Smooth muscle cell (in vitro differentiated cells): ENCODE data around the gene TMEM204. TPM values are rescaled to one million over a fixed set of nuclear protein-coding genes. Genes with fewer than 3 reads are reported as not detected.

Experiments used
- DNase-seq: peaks from one replicate; lab custom pipeline; 2025; ENCODE audit not compliant: unreplicated experiment; lab: John Stamatoyannopoulos, UW
- H2AFZ ChIP-seq: fragments of 200-600 bp; sonication (generic); 2 replicates; pipeline ENCODE4 v1.6.0; 2016; ENCODE audit warnings: antibody characterized with exemption, low read depth, mild to moderate bottlenecking
- H3F3A ChIP-seq: fragments of 200-600 bp; sonication (generic); 2 replicates; pipeline ENCODE4 v1.6.0; 2017; ENCODE audit warnings: antibody characterized with exemption, low read depth
- H3K27ac ChIP-seq: fragments of 200-600 bp; sonication (generic); 2 replicates; pipeline ENCODE4 v1.5.1; 2016; ENCODE audit warnings: low read depth, mild to moderate bottlenecking
- H3K27me3 ChIP-seq: fragments of 200-600 bp; sonication (generic); 2 replicates; pipeline ENCODE4 v1.6.1; 2016; ENCODE audit warnings: low read depth, mild to moderate bottlenecking
- H3K36me3 ChIP-seq: fragments of 200-600 bp; sonication (generic); 2 replicates; pipeline ENCODE4 v1.5.1; 2016; ENCODE audit warnings: low read depth
- H3K4me1 ChIP-seq: fragments of 200-600 bp; sonication (generic); 2 replicates; pipeline ENCODE4 v1.5.1; 2016; ENCODE audit warnings: low read depth
- H3K4me2 ChIP-seq: fragments of 200-600 bp; sonication (generic); 2 replicates; pipeline ENCODE4 v1.6.0; 2016; ENCODE audit warnings: mild to moderate bottlenecking
- H3K4me3 ChIP-seq: fragments of 200-600 bp; sonication (generic); 2 replicates; pipeline ENCODE4 v1.5.1; 2016; ENCODE audit warnings: mild to moderate bottlenecking
- H3K79me2 ChIP-seq: fragments of 200-600 bp; sonication (generic); 2 replicates; pipeline ENCODE4 v1.6.0; 2016; ENCODE audit warnings: low read depth, mild to moderate bottlenecking
- H3K9ac ChIP-seq: fragments of 200-600 bp; sonication (generic); 2 replicates; pipeline ENCODE4 v1.6.0; 2016; ENCODE audit warnings: low read depth
- H3K9me3 ChIP-seq: fragments of 200-600 bp; sonication (generic); replicated peaks from 2 replicates; pipeline ENCODE4 v1.5.1; 2016; ENCODE audit warnings: low read depth
- H4K20me1 ChIP-seq: fragments of 200-600 bp; sonication (generic); 2 replicates; pipeline ENCODE4 v1.6.0; 2016; ENCODE audit warnings: low read depth
- WGBS: methylation state at CpG from one replicate; pipeline ENCODE4 v1.1.7; 2016; ENCODE audit warnings: low lambda C conversion rate; 5-methylcytosine and 5-hydroxymethylcytosine counted together
- polyA plus RNA-seq: library from polyadenylated mRNA; unstranded; fragments of >200 nt; fragmentation: Nextera tagmentation; extraction: Ambion mirVana; gene quantifications from 2 replicates; pipeline ENCODE4 v1.2.1, GENCODE V29; 2016
- total RNA-seq: library from RNA; depleted of rRNA; stranded (reverse); fragments of >200 nt; gene quantifications from 2 replicates; pipeline ENCODE4 v1.2.3, GENCODE V29; 2014
- TF ChIP-seq, protein P1 (sequence below): fragments of 200-600 bp; sonication (generic); IDR thresholded peaks from 2 replicates; pipeline ENCODE4 v1.5.1; 2017; ENCODE audit warnings: borderline replicate concordance, mild to moderate bottlenecking, antibody characterized with exemption; ENCODE audit not compliant: insufficient read depth, poor library complexity, severe bottlenecking

TMEM204 gene
- total and polyA plus RNA-seq, 2 experiments from 2014 or later: 0.90 to 4.2 TPM

DNA sequence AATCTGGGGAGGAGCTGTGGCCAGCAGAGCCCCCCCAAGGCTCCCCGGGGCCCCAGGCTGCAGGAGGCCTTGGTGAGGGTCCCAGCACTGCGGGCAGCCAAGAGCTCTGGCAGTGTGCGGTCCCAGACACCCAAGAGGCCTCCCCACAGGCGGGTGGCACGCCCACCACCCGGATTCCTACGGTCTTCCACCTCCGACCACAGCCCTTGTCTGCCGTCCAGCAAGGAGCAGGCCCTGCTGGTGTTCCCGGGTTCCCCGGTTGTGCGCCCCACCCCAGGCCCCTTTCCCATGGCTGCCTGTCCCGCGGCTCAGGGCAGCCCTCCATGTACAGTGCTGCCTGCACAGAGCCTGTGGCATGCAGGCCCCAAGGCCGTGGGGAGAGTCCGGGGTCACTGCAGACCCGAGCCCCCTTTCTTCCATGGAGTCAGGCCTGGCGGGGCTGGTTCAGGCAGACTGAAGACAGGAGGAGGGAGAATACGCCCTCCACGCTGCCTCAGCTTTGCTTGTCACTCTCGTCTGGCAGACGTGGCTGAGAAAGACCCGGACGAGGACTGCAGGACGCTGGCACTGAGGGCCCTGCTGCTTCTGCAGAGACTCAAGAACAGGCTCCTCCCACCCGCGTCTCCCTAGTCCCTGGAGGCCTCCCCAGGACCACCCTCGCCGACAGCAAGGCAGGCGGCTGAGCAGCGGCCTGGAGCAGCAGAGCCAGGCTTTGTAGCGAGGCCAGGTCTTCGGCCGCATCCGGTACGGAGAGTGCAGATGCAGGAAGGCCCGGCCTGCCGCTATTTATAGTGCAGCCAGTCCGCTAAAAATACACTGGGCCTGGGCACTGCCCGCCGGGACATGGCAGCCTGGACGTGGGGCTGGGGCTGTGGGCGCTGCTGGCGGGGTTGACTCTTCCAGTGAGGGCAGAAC, 23.9 kb upstream of the TMEM204 start:
- Histone ChIP-seq H3K4me3 (no peak overlapping the region), H3K4me1 (no peaks in the 10 kb centered on the region), H3K27ac (no peak overlapping the region), H3K36me3 (no peaks in the 10 kb centered on the region), H3K9me3 (no peaks in the 10 kb centered on the region), H3F3A (no peaks in the 10 kb centered on the region), H3K4me2 (no peak overlapping the region), H3K9ac (no peak overlapping the region), H3K27me3 (no peaks in the 10 kb centered on the region), H2AFZ (no peak overlapping the region), H3K79me2 (no peaks in the 10 kb centered on the region), H4K20me1 (no peaks in the 10 kb centered on the region)
- TF ChIP-seq, protein P1, sequence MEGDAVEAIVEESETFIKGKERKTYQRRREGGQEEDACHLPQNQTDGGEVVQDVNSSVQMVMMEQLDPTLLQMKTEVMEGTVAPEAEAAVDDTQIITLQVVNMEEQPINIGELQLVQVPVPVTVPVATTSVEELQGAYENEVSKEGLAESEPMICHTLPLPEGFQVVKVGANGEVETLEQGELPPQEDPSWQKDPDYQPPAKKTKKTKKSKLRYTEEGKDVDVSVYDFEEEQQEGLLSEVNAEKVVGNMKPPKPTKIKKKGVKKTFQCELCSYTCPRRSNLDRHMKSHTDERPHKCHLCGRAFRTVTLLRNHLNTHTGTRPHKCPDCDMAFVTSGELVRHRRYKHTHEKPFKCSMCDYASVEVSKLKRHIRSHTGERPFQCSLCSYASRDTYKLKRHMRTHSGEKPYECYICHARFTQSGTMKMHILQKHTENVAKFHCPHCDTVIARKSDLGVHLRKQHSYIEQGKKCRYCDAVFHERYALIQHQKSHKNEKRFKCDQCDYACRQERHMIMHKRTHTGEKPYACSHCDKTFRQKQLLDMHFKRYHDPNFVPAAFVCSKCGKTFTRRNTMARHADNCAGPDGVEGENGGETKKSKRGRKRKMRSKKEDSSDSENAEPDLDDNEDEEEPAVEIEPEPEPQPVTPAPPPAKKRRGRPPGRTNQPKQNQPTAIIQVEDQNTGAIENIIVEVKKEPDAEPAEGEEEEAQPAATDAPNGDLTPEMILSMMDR: no peak
- WGBS: 93% methylated on average over 43 of the region's 44 CpGs
- DNase-seq: no peak

GRCh38 chr16:1510272-1510671, 23.2 kb upstream of the TMEM204 start:
- H3K4me3 ChIP-seq: no peak overlapping the region
- no peaks in the 10 kb centered on the region for H4K20me1 ChIP-seq
- H3K27me3 ChIP-seq: no peaks in the 10 kb centered on the region
- H3K9me3 ChIP-seq: no peaks in the 10 kb centered on the region
- no peak overlapping the region for H3K4me2 ChIP-seq
- no peak overlapping the region for H2AFZ ChIP-seq
- TF ChIP-seq, protein P1: no peak
- H3K27ac ChIP-seq: no peak overlapping the region
- H3K9ac ChIP-seq: no peak overlapping the region
- no peaks in the 10 kb centered on the region for H3K79me2 ChIP-seq
- no peaks in the 10 kb centered on the region for H3K36me3 ChIP-seq
- no peaks in the 10 kb centered on the region for H3F3A ChIP-seq
- DNase-seq: no peak
- H3K4me1 ChIP-seq: no peaks in the 10 kb centered on the region
- WGBS: 94% methylated on average over 10 of the region's 10 CpGs

- TF ChIP-seq, protein P1: no peak
- no peaks in the 10 kb centered on the region for H3K4me1 ChIP-seq
- H3K4me2 ChIP-seq: no peak overlapping the region
- no peaks in the 10 kb centered on the region for H4K20me1 ChIP-seq
- no peaks in the 10 kb centered on the region for H3K36me3 ChIP-seq
- 94% methylated on average over 26 of the region's 26 CpGs for WGBS
- no peak overlapping the region for H3K27ac ChIP-seq
- H3K4me3 ChIP-seq: no peak overlapping the region
- H3K9ac ChIP-seq: no peak overlapping the region
- DNase-seq: no peak
- H3K27me3 ChIP-seq: no peaks in the 10 kb centered on the region
- H3K9me3 ChIP-seq: no peaks in the 10 kb centered on the region
- no peaks in the 10 kb centered on the region for H3K79me2 ChIP-seq
- H2AFZ ChIP-seq: no peak overlapping the region
- no peaks in the 10 kb centered on the region for H3F3A ChIP-seq
Measured at GRCh38 chr16:1510941-1511351, 22.5 kb upstream of the TMEM204 start.
